ENCODE data around the gene ATG16L1. TPM values are rescaled to one million over a fixed set of nuclear protein-coding genes. Genes with fewer than 3 reads are reported as not detected.

The ATG16L1 gene
- total and polyA plus RNA-seq, 2 experiments from 2014 or later = 15.3 to 37.9 TPM

- TF ChIP-seq, protein P1, sequence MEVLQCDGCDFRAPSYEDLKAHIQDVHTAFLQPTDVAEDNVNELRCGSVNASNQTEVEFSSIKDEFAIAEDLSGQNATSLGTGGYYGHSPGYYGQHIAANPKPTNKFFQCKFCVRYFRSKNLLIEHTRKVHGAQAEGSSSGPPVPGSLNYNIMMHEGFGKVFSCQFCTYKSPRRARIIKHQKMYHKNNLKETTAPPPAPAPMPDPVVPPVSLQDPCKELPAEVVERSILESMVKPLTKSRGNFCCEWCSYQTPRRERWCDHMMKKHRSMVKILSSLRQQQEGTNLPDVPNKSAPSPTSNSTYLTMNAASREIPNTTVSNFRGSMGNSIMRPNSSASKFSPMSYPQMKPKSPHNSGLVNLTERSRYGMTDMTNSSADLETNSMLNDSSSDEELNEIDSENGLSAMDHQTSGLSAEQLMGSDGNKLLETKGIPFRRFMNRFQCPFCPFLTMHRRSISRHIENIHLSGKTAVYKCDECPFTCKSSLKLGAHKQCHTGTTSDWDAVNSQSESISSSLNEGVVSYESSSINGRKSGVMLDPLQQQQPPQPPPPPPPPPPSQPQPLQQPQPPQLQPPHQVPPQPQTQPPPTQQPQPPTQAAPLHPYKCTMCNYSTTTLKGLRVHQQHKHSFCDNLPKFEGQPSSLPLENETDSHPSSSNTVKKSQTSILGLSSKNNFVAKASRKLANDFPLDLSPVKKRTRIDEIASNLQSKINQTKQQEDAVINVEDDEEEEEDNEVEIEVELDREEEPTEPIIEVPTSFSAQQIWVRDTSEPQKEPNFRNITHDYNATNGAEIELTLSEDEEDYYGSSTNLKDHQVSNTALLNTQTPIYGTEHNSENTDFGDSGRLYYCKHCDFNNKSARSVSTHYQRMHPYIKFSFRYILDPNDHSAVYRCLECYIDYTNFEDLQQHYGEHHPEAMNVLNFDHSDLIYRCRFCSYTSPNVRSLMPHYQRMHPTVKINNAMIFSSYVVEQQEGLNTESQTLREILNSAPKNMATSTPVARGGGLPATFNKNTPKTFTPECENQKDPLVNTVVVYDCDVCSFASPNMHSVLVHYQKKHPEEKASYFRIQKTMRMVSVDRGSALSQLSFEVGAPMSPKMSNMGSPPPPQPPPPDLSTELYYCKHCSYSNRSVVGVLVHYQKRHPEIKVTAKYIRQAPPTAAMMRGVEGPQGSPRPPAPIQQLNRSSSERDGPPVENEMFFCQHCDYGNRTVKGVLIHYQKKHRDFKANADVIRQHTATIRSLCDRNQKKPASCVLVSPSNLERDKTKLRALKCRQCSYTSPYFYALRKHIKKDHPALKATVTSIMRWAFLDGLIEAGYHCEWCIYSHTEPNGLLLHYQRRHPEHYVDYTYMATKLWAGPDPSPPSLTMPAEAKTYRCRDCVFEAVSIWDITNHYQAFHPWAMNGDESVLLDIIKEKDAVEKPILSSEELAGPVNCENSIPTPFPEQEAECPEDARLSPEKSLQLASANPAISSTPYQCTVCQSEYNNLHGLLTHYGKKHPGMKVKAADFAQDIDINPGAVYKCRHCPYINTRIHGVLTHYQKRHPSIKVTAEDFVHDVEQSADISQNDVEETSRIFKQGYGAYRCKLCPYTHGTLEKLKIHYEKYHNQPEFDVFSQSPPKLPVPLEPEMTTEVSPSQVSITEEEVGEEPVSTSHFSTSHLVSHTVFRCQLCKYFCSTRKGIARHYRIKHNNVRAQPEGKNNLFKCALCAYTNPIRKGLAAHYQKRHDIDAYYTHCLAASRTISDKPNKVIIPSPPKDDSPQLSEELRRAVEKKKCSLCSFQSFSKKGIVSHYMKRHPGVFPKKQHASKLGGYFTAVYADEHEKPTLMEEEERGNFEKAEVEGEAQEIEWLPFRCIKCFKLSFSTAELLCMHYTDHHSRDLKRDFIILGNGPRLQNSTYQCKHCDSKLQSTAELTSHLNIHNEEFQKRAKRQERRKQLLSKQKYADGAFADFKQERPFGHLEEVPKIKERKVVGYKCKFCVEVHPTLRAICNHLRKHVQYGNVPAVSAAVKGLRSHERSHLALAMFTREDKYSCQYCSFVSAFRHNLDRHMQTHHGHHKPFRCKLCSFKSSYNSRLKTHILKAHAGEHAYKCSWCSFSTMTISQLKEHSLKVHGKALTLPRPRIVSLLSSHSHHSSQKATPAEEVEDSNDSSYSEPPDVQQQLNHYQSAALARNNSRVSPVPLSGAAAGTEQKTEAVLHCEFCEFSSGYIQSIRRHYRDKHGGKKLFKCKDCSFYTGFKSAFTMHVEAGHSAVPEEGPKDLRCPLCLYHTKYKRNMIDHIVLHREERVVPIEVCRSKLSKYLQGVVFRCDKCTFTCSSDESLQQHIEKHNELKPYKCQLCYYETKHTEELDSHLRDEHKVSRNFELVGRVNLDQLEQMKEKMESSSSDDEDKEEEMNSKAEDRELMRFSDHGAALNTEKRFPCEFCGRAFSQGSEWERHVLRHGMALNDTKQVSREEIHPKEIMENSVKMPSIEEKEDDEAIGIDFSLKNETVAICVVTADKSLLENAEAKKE (CRISPR knock-in tag; IDR thresholded peaks at IDR 0.05) = no peak
- TF ChIP-seq NANOG (IDR thresholded peaks at IDR 0.05; ENCODE audit: borderline replicate concordance) = no peak
- TF ChIP-seq POLR2AphosphoS5 (IDR thresholded peaks at IDR 0.05; ENCODE audit: low read depth) = no peak
- no peak for TF ChIP-seq ZNF114 (CRISPR knock-in tag; IDR thresholded peaks at IDR 0.05)
- no peak for TF ChIP-seq ZNF331 (CRISPR knock-in tag; IDR thresholded peaks at IDR 0.05; ENCODE audit: low read depth)
- TF ChIP-seq EZH2 (IDR thresholded peaks at IDR 0.05; ENCODE audit: low read depth, unreplicated experiment) = no peak
These were observed 10.5 kb downstream of the ATG16L1 start (continued) for GRCh38 chr2:233261819-233262555.

GRCh38 chr2:233262562-233262961 is 11.1 kb downstream of the ATG16L1 start:
- Mint-ChIP-seq H3K4me1 (no peaks in the 10 kb centered on the region), H3K36me3 (ENCODE audit: low read depth) (peaks cover 89% of the 10 kb centered on the region), H3K27me3 (ENCODE audit: insufficient read depth, low read depth, poor library complexity) (peaks cover 2% of the 10 kb centered on the region), H3K4me3 (no peak overlapping the region), H3K27ac (peak overlapping the region; percentile 36; the same call in 1 of the 2 replicates), H3K9me3 (no peaks in the 10 kb centered on the region)
- Histone ChIP-seq H3K4me3 (no peak overlapping the region), H3K9me2 (ENCODE audit: insufficient read depth) (no peaks in the 10 kb centered on the region), H4K20me1 (replicated peaks; ENCODE audit: insufficient read depth) (peaks cover 29% of the 10 kb centered on the region), H3K4me2 (no peak overlapping the region), H2AFZ (no peak overlapping the region), H3K36me3 (ENCODE audit: insufficient read depth) (peaks cover 61% of the 10 kb centered on the region), H3K27me3 (ENCODE audit: insufficient read depth) (no peaks in the 10 kb centered on the region), H3K4me1 (ENCODE audit: insufficient read depth) (no peaks in the 10 kb centered on the region), H3K27ac (ENCODE audit: low read depth) (no peak overlapping the region), H3K79me2 (replicated peaks; ENCODE audit: insufficient read depth) (peaks cover 35% of the 10 kb centered on the region), H3F3A (replicated peaks; ENCODE audit: low read depth) (no peaks in the 10 kb centered on the region)
- ATAC-seq = no peak
- DNase-seq (ENCODE audit: low spot score) = no peak
- no peak for TF ChIP-seq EZH2phosphoT487 (IDR thresholded peaks at IDR 0.05; ENCODE audit: unreplicated experiment)
- no peak for TF ChIP-seq ZNF331 (CRISPR knock-in tag; IDR thresholded peaks at IDR 0.05; ENCODE audit: low read depth)
- TF ChIP-seq, protein P2, sequence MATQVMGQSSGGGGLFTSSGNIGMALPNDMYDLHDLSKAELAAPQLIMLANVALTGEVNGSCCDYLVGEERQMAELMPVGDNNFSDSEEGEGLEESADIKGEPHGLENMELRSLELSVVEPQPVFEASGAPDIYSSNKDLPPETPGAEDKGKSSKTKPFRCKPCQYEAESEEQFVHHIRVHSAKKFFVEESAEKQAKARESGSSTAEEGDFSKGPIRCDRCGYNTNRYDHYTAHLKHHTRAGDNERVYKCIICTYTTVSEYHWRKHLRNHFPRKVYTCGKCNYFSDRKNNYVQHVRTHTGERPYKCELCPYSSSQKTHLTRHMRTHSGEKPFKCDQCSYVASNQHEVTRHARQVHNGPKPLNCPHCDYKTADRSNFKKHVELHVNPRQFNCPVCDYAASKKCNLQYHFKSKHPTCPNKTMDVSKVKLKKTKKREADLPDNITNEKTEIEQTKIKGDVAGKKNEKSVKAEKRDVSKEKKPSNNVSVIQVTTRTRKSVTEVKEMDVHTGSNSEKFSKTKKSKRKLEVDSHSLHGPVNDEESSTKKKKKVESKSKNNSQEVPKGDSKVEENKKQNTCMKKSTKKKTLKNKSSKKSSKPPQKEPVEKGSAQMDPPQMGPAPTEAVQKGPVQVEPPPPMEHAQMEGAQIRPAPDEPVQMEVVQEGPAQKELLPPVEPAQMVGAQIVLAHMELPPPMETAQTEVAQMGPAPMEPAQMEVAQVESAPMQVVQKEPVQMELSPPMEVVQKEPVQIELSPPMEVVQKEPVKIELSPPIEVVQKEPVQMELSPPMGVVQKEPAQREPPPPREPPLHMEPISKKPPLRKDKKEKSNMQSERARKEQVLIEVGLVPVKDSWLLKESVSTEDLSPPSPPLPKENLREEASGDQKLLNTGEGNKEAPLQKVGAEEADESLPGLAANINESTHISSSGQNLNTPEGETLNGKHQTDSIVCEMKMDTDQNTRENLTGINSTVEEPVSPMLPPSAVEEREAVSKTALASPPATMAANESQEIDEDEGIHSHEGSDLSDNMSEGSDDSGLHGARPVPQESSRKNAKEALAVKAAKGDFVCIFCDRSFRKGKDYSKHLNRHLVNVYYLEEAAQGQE (IDR thresholded peaks at IDR 0.05; ENCODE audit: unreplicated experiment) = no peak
